K562 (cell line): Measurements from ENCODE around the gene PIGH. TPM values are rescaled to one million over a fixed set of nuclear protein-coding genes. Genes with fewer than 3 reads are reported as not detected.

Source experiments
- ATAC-seq: fragments of 200-7000 bp; cut with Tn5 transposase; 3 replicates; pipeline ENCODE4 v1.9.1; 2020; ENCODE audit warnings: moderate library complexity
- BruUV-seq: library from RNA; stranded (reverse); fragments of 400-500 nt; replicated peaks from 2 replicates; lab custom pipeline; 2021; lab: Mats Ljungman, UMichigan
- CTCF ChIA-PET: fragments of 300-600 bp; formaldehyde crosslinking; extraction: SDS; loops from one replicate; lab custom pipeline; 2021; ENCODE audit warnings: low intra/inter-chr PET ratio; lab: Yijun Ruan, JAX
- POLR2A ChIA-PET: fragments of 300-600, 350-650 bp; sonication (Branson Sonifier 250); formaldehyde crosslinking; extraction: SDS; loops from one replicate; lab custom pipeline; 2021; ENCODE audit warnings: antibody characterized with exemption, inconsistent platforms; lab: Yijun Ruan, JAX
- DNase-seq, 4 experiments: peaks; one replicate each; pipeline versions ENCODE4 v3.0.0 to v3.0.0-alpha.2; 2011 to 2018; ENCODE audit warnings: low spot score in 3 of 4, mixed read lengths in 3 of 4; ENCODE audit errors: extremely low read depth in 1 of 4
- FAIRE-seq: peaks from 2 replicates; lab custom pipeline; 2011; peaks lifted over from hg19 to GRCh38; lab: Jason Lieb, UNC
- H2AFZ ChIP-seq: 2 replicates; pipeline ENCODE4 v1.6.0; 2011; ENCODE audit warnings: low read depth, low read length, control low read depth, inconsistent platforms
- H3K27ac ChIP-seq: fragments of 200-600 bp; 3 replicates; pipeline ENCODE4 v1.8.0; 2011; ENCODE audit warnings: low read depth, mild to moderate bottlenecking, control low read depth, inconsistent platforms, low read length, moderate library complexity, mixed read lengths; ENCODE audit errors: extremely low read depth
- H3K27me3 ChIP-seq, 2 experiments: fragments of 300-600 bp in 1 of 2; 2 replicates in 1 of 2; 3 replicates in 1 of 2; pipeline versions ENCODE4 v1.6.0 to v1.8.0; 2011; ENCODE audit warnings: inconsistent platforms in 2 of 2, low read length in 2 of 2, mild to moderate bottlenecking in 1 of 2, mixed read lengths in 1 of 2, moderate library complexity in 1 of 2; ENCODE audit not compliant: control insufficient read depth in 2 of 2, insufficient read depth in 2 of 2
- H3K36me3 ChIP-seq: fragments of 300-600 bp; 3 replicates; pipeline ENCODE4 v1.8.0; 2011; ENCODE audit warnings: mild to moderate bottlenecking, low read length, inconsistent platforms; ENCODE audit not compliant: control insufficient read depth, insufficient read depth
- H3K4me1 ChIP-seq, 2 experiments: fragments of 200-600 bp in 1 of 2; replicated peaks in 1 of 2; 2 replicates in 1 of 2; 3 replicates in 1 of 2; pipeline versions ENCODE4 v1.5.1 to v1.8.0; 2011; ENCODE audit warnings: inconsistent platforms in 2 of 2, low read length in 2 of 2, mild to moderate bottlenecking in 1 of 2, mixed read lengths in 1 of 2, moderate library complexity in 1 of 2; ENCODE audit not compliant: control insufficient read depth in 2 of 2, insufficient read depth in 2 of 2
- H3K4me2 ChIP-seq: 2 replicates; pipeline ENCODE4 v1.6.1; 2011; ENCODE audit warnings: low read length, control low read depth, inconsistent platforms, mixed read lengths; ENCODE audit not compliant: insufficient read depth
- H3K4me3 ChIP-seq: fragments of 200-600 bp; sonication (generic), shearing (Covaris generic); 2 replicates; pipeline ENCODE4 v1.5.1; 2016; ENCODE audit warnings: control low read depth, inconsistent platforms
- H3K79me2 ChIP-seq: fragments of 200-600 bp; 3 replicates; pipeline ENCODE4 v1.8.0; 2011; ENCODE audit warnings: low read length, inconsistent platforms; ENCODE audit not compliant: control insufficient read depth, insufficient read depth
- H3K9ac ChIP-seq, 2 experiments: 2 replicates each; pipeline versions ENCODE4 v1.6.0 to v1.6.1; 2011; ENCODE audit warnings: low read depth in 2 of 2, low read length in 2 of 2, control low read depth in 1 of 2, inconsistent platforms in 1 of 2, mild to moderate bottlenecking in 1 of 2, mixed read lengths in 1 of 2; ENCODE audit not compliant: insufficient read depth in 1 of 2
- H3K9me1 ChIP-seq: one replicate; pipeline ENCODE4 v1.6.0; 2011; ENCODE audit warnings: inconsistent platforms, mild to moderate bottlenecking, low read length, moderate library complexity; ENCODE audit not compliant: control insufficient read depth, insufficient read depth
- H3K9me3 ChIP-seq: replicated peaks from 2 replicates; pipeline ENCODE4 v1.5.1; 2011; ENCODE audit warnings: low read depth, low read length, inconsistent platforms; ENCODE audit not compliant: control insufficient read depth, insufficient read depth
- H4K20me1 ChIP-seq: replicated peaks from 2 replicates; pipeline ENCODE4 v1.6.1; 2011; ENCODE audit warnings: low read length, inconsistent platforms, mixed read lengths; ENCODE audit not compliant: control insufficient read depth, insufficient read depth
- BDP1 ChIP-seq: IDR thresholded peaks from 3 replicates; pipeline ENCODE4 v1.6.1; 2011; ENCODE audit not compliant: insufficient read length, insufficient read depth
- CBFB ChIP-seq: sonication (generic); formaldehyde crosslinking; IDR thresholded peaks from 2 replicates; pipeline ENCODE4 v1.4.0; 2020; ENCODE audit warnings: mild to moderate bottlenecking, missing genetic modification reagents
- CLOCK ChIP-seq: fragments of 250-450 bp; sonication (Bioruptor Pico); IDR thresholded peaks from 2 replicates; pipeline ENCODE4 v1.4.0; 2020; ENCODE audit warnings: mild to moderate bottlenecking, moderate library complexity, borderline replicate concordance
- DMBX1 ChIP-seq: fragments of 250-450 bp; sonication (Bioruptor Pico); IDR thresholded peaks from 2 replicates; pipeline ENCODE4 v1.8.0; 2022; ENCODE audit warnings: inconsistent platforms, mild to moderate bottlenecking, moderate library complexity, borderline replicate concordance
- DNMT1 ChIP-seq: fragments of 450-650 bp; IDR thresholded peaks from 2 replicates; pipeline ENCODE4 v1.6.1; 2016; ENCODE audit warnings: antibody characterized with exemption, mild to moderate bottlenecking
- ESRRB ChIP-seq: fragments of 250-450 bp; sonication (Bioruptor Pico); IDR thresholded peaks from 2 replicates; pipeline ENCODE4 v1.5.0; 2020; ENCODE audit warnings: mild to moderate bottlenecking, moderate library complexity, borderline replicate concordance
- GABPB1 ChIP-seq: sonication (generic); formaldehyde crosslinking; IDR thresholded peaks from 2 replicates; pipeline ENCODE4 v1.8.0; 2022; ENCODE audit warnings: mild to moderate bottlenecking, missing genetic modification reagents
- HDAC2 ChIP-seq: fragments of 450-650 bp; IDR thresholded peaks from 2 replicates; pipeline ENCODE4 v1.6.1; 2016; ENCODE audit warnings: mild to moderate bottlenecking
- HNRNPLL ChIP-seq: fragments of 200-400 bp; formaldehyde crosslinking; IDR thresholded peaks from 2 replicates; pipeline ENCODE4 v1.6.1; 2017; ENCODE audit warnings: low read length, low read depth, mild to moderate bottlenecking; ENCODE audit not compliant: poor library complexity, severe bottlenecking
- NFXL1 ChIP-seq: fragments of 450-650 bp; formaldehyde crosslinking; IDR thresholded peaks from 2 replicates; pipeline ENCODE4 v1.4.0; 2021; ENCODE audit warnings: mild to moderate bottlenecking
- PCBP2 ChIP-seq: fragments of 200-400 bp; formaldehyde crosslinking; IDR thresholded peaks from 2 replicates; pipeline ENCODE4 v1.6.1; 2018; ENCODE audit warnings: low read length, low read depth, mild to moderate bottlenecking, moderate library complexity; ENCODE audit not compliant: poor library complexity, severe bottlenecking
- PKNOX1 ChIP-seq: fragments of 450-650 bp; IDR thresholded peaks from 2 replicates; pipeline ENCODE4 v1.6.1; 2016
- SMAD3 ChIP-seq: fragments of 450-650 bp; formaldehyde crosslinking; conservative IDR thresholded peaks from 2 replicates; pipeline ENCODE4 v1.4.0; 2020; ENCODE audit warnings: mild to moderate bottlenecking
- SRF ChIP-seq, 2 experiments: fragments of 250-450, 450-650 bp in 1 of 2; sonication (Bioruptor Pico) in 1 of 2; sonication (generic) in 1 of 2; formaldehyde crosslinking; IDR thresholded peaks; 2 replicates each; pipeline versions ENCODE4 v1.5.0 to v1.5.1; 2020 to 2022; ENCODE audit warnings: mild to moderate bottlenecking in 1 of 2, missing genetic modification reagents in 1 of 2
- SRSF9 ChIP-seq: fragments of 200-400 bp; formaldehyde crosslinking; IDR thresholded peaks from 2 replicates; pipeline ENCODE4 v1.6.1; 2017; ENCODE audit warnings: low read depth, low read length, borderline replicate concordance
- TEAD2 ChIP-seq: fragments of 450-650 bp; IDR thresholded peaks from 2 replicates; pipeline ENCODE4 v1.6.1; 2016; ENCODE audit warnings: missing genetic modification characterization, control low read depth, missing compliant biosample characterization
- ZNF764 ChIP-seq: fragments of 250-450 bp; sonication (Bioruptor Pico); IDR thresholded peaks from 2 replicates; pipeline ENCODE4 v1.4.0; 2020; ENCODE audit warnings: low read depth, mild to moderate bottlenecking, moderate library complexity
- ZSCAN32 ChIP-seq: fragments of 450-650 bp; formaldehyde crosslinking; IDR thresholded peaks from 2 replicates; pipeline ENCODE4 v1.4.0; 2020; ENCODE audit warnings: mild to moderate bottlenecking, moderate library complexity
- ZZZ3 ChIP-seq: fragments of 450-650 bp; IDR thresholded peaks from 2 replicates; pipeline ENCODE4 v1.6.1; 2016; ENCODE audit warnings: antibody characterized with exemption, mild to moderate bottlenecking, moderate library complexity
- WGBS: fragments of 100-300 bp; shearing (Covaris generic); methylation state at CpG from one replicate; pipeline ENCODE4 v1.1.6; 2016; ENCODE audit warnings: low coverage, mixed read lengths; ENCODE audit not compliant: insufficient coverage; ENCODE audit errors: missing lambda C conversion rate; 5-methylcytosine and 5-hydroxymethylcytosine counted together
- in situ Hi-C: fragments of 300-500 bp; cut with MboI; formaldehyde crosslinking; loops from 4 replicates; pipeline ENCODE4 v1.15.0; 2018; ENCODE audit warnings: inconsistent platforms, mixed read lengths
- intact Hi-C: fragments of 100-400 bp; cut with micrococcal nuclease; formaldehyde crosslinking; loops from 2 replicates; pipeline ENCODE4 v1.14.2; 2022
- polyA plus RNA-seq, 8 experiments: library from polyadenylated mRNA; depleted of rRNA in 4 of 8; stranded (reverse) in 5 of 8; unstranded in 3 of 8; fragments of >200 nt; fragmentation: Nextera tagmentation in 2 of 8; fragmentation: Illumina TruSeq in 1 of 8; extraction: Ambion mirVana in 2 of 8; extraction: Trizol in 1 of 8; gene quantifications; 2 replicates each; pipeline versions ENCODE4 v1.2.1 to v1.2.3, GENCODE V29; 2011 to 2014; ENCODE audit warnings: inconsistent platforms in 1 of 8, missing spikeins in 1 of 8
- total RNA-seq, 7 experiments: library from RNA; depleted of rRNA in 6 of 7; stranded (reverse); fragments of >200 nt in 6 of 7; fragmentation: Illumina TruSeq in 2 of 7; extraction: Trizol in 2 of 7; gene quantifications; 2 replicates each; pipeline versions ENCODE4 v1.2.1 to v1.2.3, GENCODE V29; 2011 to 2021; ENCODE audit warnings: low replicate concordance in 1 of 7

Gene PIGH
- total and polyA plus RNA-seq, 9 of the 15 experiments (the other 6 are each of a cell fraction or from before 2014, with no cell fraction given), result 21.1 to 53.4 (median 24.7) TPM

- H3K9me3 ChIP-seq, result no peaks in the 10 kb centered on the region
- no peak for FAIRE-seq
- H3K4me2 ChIP-seq, result no peak overlapping the region
- ChIA-PET CTCF (no interaction called here), POLR2A (interaction anchor here (0.5 to 1.5 kb wide), 4 partner anchors 12 to 108 kb away, joined by 3 to 10 read pairs (median 4); no protein-coding TSS in a partner anchor)
- DNase-seq, result no peak
- H3K27ac ChIP-seq, result no peak overlapping the region
- no peaks in the 10 kb centered on the region for H3K4me1 ChIP-seq
- ATAC-seq, result no peak
- no peak overlapping the region for H3K4me3 ChIP-seq
- no peaks in the 10 kb centered on the region; the same call in 2 of the 3 replicates for H3K36me3 ChIP-seq
- in situ Hi-C loops, result no loop called here
- H3K27me3 ChIP-seq, result no peaks in the 10 kb centered on the region
- no peak overlapping the region for H3K9ac ChIP-seq
- no peaks in the 10 kb centered on the region for H3K9me1 ChIP-seq
- intact Hi-C loops, result loop anchor here (1.0 kb wide), 1 partner anchor 29 kb away; no protein-coding TSS in a partner anchor
- no TSS peak for BruUV-seq
- no peaks in the 10 kb centered on the region for H4K20me1 ChIP-seq
- 23% methylated on average over 10 of the region's 11 CpGs for WGBS
- no peaks in the 10 kb centered on the region for H3K79me2 ChIP-seq
- H2AFZ ChIP-seq, result no peak overlapping the region
- no peak for TF ChIP-seq ZNF764 (CRISPR knock-in tag)
- no peak for TF ChIP-seq NFXL1 (CRISPR knock-in tag)
- no peak for TF ChIP-seq PKNOX1
- no peak for TF ChIP-seq CBFB
- TF ChIP-seq HNRNPLL, result no peak
- no peak for TF ChIP-seq DMBX1 (CRISPR knock-in tag)
- no peak for TF ChIP-seq SMAD3 (CRISPR knock-in tag)
- TF ChIP-seq DNMT1, result no peak
- no peak for TF ChIP-seq SRSF9
- no peak for TF ChIP-seq ZSCAN32 (CRISPR knock-in tag)
- no peak for TF ChIP-seq ZZZ3
- TF ChIP-seq TEAD2 (tag), result no peak
- TF ChIP-seq CLOCK (CRISPR knock-in tag), result no peak
- no peak for TF ChIP-seq HDAC2
- no peak for TF ChIP-seq SRF (CRISPR knock-in tag; IDR thresholded peaks at IDR 0.05)
- TF ChIP-seq GABPB1 (CRISPR knock-in tag), result no peak
- no peak for TF ChIP-seq BDP1
- no peak for TF ChIP-seq PCBP2
- TF ChIP-seq ESRRB (CRISPR knock-in tag), result no peak
Measured at GRCh38 chr14:67555518-67556090, 44.5 kb downstream of the PIGH start.
